GM20000 (cell line): ENCODE results near the gene MMP11.

Source experiments
- DNase-seq: peaks from one replicate; pipeline ENCODE4 v3.0.0; 2012; ENCODE audit warnings: low spot score
- TF ChIP-seq, protein P1 (sequence below): IDR thresholded peaks from 2 replicates; pipeline ENCODE4 v1.5.1; 2012; ENCODE audit warnings: mild to moderate bottlenecking, control low read depth; ENCODE audit errors: extremely low read depth, missing control alignments

MMP11 gene

DNA sequence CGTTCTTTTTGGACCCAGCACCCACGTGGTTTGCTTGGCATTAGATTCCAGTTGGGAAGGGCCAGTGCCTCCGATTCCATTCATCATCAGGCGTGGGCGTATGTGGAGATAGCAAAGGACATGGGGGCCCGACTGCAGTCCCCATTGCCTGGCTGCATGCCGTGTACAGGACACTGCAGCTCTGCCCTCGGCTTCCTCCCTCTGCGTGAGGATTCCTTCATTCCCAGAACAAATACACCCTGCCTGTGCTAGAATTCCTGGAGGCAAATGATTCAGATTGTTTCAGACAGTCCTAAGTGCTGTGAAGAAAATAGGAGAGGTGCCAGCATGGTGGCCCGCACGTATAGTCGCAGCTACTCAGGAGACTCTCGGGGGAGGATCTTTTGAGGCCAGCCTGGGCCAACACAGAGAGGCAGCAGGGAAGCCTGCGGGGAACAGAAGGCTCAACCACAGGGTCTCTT, 50.7 kb downstream of the MMP11 start:
- TF ChIP-seq, protein P1, sequence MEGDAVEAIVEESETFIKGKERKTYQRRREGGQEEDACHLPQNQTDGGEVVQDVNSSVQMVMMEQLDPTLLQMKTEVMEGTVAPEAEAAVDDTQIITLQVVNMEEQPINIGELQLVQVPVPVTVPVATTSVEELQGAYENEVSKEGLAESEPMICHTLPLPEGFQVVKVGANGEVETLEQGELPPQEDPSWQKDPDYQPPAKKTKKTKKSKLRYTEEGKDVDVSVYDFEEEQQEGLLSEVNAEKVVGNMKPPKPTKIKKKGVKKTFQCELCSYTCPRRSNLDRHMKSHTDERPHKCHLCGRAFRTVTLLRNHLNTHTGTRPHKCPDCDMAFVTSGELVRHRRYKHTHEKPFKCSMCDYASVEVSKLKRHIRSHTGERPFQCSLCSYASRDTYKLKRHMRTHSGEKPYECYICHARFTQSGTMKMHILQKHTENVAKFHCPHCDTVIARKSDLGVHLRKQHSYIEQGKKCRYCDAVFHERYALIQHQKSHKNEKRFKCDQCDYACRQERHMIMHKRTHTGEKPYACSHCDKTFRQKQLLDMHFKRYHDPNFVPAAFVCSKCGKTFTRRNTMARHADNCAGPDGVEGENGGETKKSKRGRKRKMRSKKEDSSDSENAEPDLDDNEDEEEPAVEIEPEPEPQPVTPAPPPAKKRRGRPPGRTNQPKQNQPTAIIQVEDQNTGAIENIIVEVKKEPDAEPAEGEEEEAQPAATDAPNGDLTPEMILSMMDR = no peak
- DNase-seq = no peak

- no peak for DNase-seq
- TF ChIP-seq, protein P1 = no peak
Measured at GRCh38 chr22:23824476-23825245, 52.0 kb downstream of the MMP11 start.

DNA sequence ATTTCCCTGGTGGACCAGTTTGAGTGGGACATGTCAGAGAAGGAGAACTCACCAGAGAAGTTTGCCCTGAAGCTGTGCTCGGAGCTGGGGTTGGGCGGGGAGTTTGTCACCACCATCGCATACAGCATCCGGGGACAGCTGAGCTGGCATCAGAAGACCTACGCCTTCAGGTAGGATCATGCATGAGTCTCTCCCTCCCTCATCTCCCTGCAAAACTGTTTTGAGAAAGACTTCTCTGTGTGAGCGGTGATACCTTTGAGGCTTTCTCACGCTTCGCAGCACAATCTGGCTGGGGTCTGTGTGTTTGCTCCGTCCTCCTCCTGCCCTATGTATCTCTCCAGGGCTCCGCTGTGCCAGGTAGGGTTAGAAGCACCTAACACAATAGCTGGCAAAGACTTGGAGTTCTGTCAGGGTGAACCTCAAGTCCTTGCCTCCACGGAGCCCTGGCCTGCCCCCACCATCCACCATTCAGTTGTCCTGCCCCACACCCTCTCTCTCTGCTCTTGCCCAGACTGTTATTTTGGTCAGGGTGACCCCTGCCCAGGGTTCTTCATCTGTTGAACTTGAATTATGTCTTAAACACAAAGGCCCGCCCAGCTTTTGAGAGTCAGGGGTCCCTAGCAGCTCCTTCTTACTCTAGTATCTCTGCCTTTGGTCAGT, 52.7 kb downstream of the MMP11 start:
- no peak for DNase-seq
- TF ChIP-seq, protein P1 = no peak

- no peak for DNase-seq
- TF ChIP-seq, protein P1 = no peak
Measured at GRCh38 chr22:23826510-23827350, 54.1 kb downstream of the MMP11 start.

- TF ChIP-seq, protein P1 = no peak
- DNase-seq = no peak
Measured at GRCh38 chr22:23827351-23827995, 54.8 kb downstream of the MMP11 start.

DNA sequence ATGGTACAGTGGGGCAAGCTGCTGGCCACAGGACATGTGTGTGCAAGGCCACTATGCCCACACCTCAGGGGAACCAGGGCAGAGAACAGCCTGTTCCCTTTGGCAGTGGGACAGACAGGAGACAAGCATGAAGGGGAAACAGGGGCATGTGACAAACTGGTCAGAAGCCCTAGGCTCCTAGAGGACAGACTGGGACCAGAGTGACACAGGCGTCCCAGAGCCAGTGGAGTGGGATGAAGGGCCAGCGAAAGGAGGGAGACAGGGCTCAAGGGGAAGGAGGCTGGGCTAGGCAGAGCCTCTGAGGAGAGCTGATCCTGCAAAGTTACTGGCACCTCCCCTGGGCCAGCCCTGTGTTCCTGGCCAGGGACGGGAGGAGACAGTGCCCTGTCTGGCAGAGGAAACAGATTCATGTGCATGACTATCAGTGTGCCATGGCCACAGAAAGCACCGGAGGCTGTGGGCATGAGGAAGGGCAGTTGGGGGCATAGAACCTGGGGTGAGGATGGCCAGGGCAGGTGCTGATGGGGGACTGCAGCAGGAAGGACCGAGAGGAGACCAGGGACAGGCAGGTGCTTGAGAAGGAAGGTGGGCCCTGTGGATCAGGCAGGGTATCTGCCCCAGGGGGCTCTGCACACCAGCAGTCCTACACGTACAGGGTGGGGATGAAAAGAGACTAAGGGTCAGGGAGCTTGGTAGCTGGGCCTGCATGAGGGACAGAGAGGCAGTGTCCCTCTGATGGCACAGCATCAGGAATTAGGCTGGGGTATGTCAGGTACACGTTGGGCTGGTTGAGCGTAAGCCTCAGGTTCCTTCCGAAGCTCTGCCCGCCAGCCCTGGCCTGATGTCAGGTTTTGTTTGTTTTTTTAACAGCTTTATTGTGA, 56.4 kb downstream of the MMP11 start:
- TF ChIP-seq, protein P1 = no peak
- DNase-seq = no peak
